IMR-90 (cell line): Measurements from ENCODE around the gene MEIS1. TPM values are rescaled to one million over a fixed set of nuclear protein-coding genes. Genes with fewer than 3 reads are reported as not detected.

Experiments
- ATAC-seq: fragments of 200-7000 bp; cut with Tn5 transposase; 2 replicates; pipeline ENCODE4 v1.9.1; 2020; ENCODE audit warnings: low read depth, mild to moderate bottlenecking, moderate library complexity
- BruUV-seq: library from RNA; stranded (reverse); fragments of 400-500 nt; replicated peaks from 2 replicates; lab custom pipeline; 2021; lab: Mats Ljungman, UMichigan
- CTCF ChIA-PET: fragments of 300-600 bp; formaldehyde crosslinking; extraction: SDS; loops from one replicate; lab custom pipeline; 2021; ENCODE audit warnings: antibody characterized with exemption; lab: Yijun Ruan, JAX
- POLR2A ChIA-PET: fragments of 300-600 bp; sonication (Branson Sonifier 250); formaldehyde crosslinking; loops from one replicate; lab custom pipeline; 2022; ENCODE audit warnings: antibody characterized with exemption; ENCODE audit not compliant: unreplicated experiment; lab: Charles Lee
- DNase-seq: peaks from one replicate; pipeline ENCODE4 v3.0.0; 2013
- H2AFZ ChIP-seq: replicated peaks from 2 replicates; pipeline ENCODE3; 2013; ENCODE audit warnings: low read length, mild to moderate bottlenecking; ENCODE audit not compliant: poor library complexity
- H2AK5ac ChIP-seq: 2 replicates; pipeline ENCODE4 v1.6.1; 2013; ENCODE audit warnings: low read depth, low read length, inconsistent platforms
- H2AK9ac ChIP-seq: replicated peaks from 2 replicates; pipeline ENCODE3; 2013; ENCODE audit warnings: mild to moderate bottlenecking, low read depth, low read length, moderate library complexity; ENCODE audit not compliant: poor library complexity
- H2BK120ac ChIP-seq: 2 replicates; pipeline ENCODE4 v1.6.1; 2013; ENCODE audit warnings: low read depth, low read length, inconsistent platforms
- H2BK15ac ChIP-seq: 3 replicates; pipeline ENCODE4 v1.6.1; 2013; ENCODE audit warnings: low read depth, low read length, inconsistent platforms
- H2BK20ac ChIP-seq: 2 replicates; pipeline ENCODE4 v1.6.1; 2013; ENCODE audit warnings: low read depth, mild to moderate bottlenecking, inconsistent platforms, low read length, moderate library complexity
- H2BK5ac ChIP-seq: 2 replicates; pipeline ENCODE4 v1.6.1; 2013; ENCODE audit warnings: mild to moderate bottlenecking, low read depth, low read length, inconsistent platforms; ENCODE audit not compliant: poor library complexity, severe bottlenecking
- H3K14ac ChIP-seq: replicated peaks from 2 replicates; pipeline ENCODE4 v1.6.1; 2013; ENCODE audit warnings: low read depth, low read length, inconsistent platforms
- H3K18ac ChIP-seq: 2 replicates; pipeline ENCODE4 v1.6.1; 2013; ENCODE audit warnings: low read depth, low read length, control low read depth
- H3K23ac ChIP-seq: 2 replicates; pipeline ENCODE4 v1.6.1; 2013; ENCODE audit warnings: low read depth, low read length, inconsistent platforms
- H3K27ac ChIP-seq: 2 replicates; pipeline ENCODE4 v1.5.1; 2013; ENCODE audit warnings: mild to moderate bottlenecking, control low read depth, low read length; ENCODE audit not compliant: insufficient read depth
- H3K27me3 ChIP-seq: 2 replicates; pipeline ENCODE4 v1.6.1; 2013; ENCODE audit warnings: low read length; ENCODE audit not compliant: control insufficient read depth, insufficient read depth
- H3K36me3 ChIP-seq: 2 replicates; pipeline ENCODE4 v1.6.1; 2013; ENCODE audit warnings: low read length, mixed read lengths; ENCODE audit not compliant: control insufficient read depth, insufficient read depth
- H3K4ac ChIP-seq: 2 replicates; pipeline ENCODE4 v1.6.1; 2013; ENCODE audit warnings: low read depth, low read length, inconsistent platforms
- H3K4me1 ChIP-seq: 2 replicates; pipeline ENCODE4 v1.6.1; 2013; ENCODE audit warnings: low read length, mixed read lengths; ENCODE audit not compliant: control insufficient read depth, insufficient read depth
- H3K4me2 ChIP-seq: 2 replicates; pipeline ENCODE4 v1.6.1; 2013; ENCODE audit warnings: low read depth, mild to moderate bottlenecking, control low read depth, low read length, moderate library complexity
- H3K4me3 ChIP-seq: 2 replicates; pipeline ENCODE4 v1.5.1; 2013; ENCODE audit warnings: low read depth, mild to moderate bottlenecking, control low read depth, low read length, moderate library complexity; ENCODE audit not compliant: insufficient read depth
- H3K56ac ChIP-seq: 2 replicates; pipeline ENCODE4 v1.6.1; 2013; ENCODE audit warnings: low read length, inconsistent platforms; ENCODE audit not compliant: insufficient read depth; ENCODE audit errors: extremely low read depth
- H3K79me1 ChIP-seq, 2 experiments: 2 replicates each; pipeline ENCODE4 v1.6.1; 2013; ENCODE audit warnings: low read length in 2 of 2, inconsistent platforms in 1 of 2, low read depth in 1 of 2
- H3K9ac ChIP-seq: 2 replicates; pipeline ENCODE4 v1.6.1; 2013; ENCODE audit warnings: low read depth, low read length, control low read depth
- H3K9me1 ChIP-seq: 2 replicates; pipeline ENCODE4 v1.6.1; 2013; ENCODE audit warnings: low read length, inconsistent platforms; ENCODE audit not compliant: insufficient read depth
- H3K9me3 ChIP-seq: 2 replicates; pipeline ENCODE4 v1.6.1; 2013; ENCODE audit warnings: low read length; ENCODE audit not compliant: control insufficient read depth, insufficient read depth
- H4K20me1 ChIP-seq: 2 replicates; pipeline ENCODE4 v1.6.1; 2013; ENCODE audit warnings: low read length, inconsistent platforms; ENCODE audit not compliant: insufficient read depth
- H4K5ac ChIP-seq: 2 replicates; pipeline ENCODE4 v1.6.1; 2013; ENCODE audit warnings: mild to moderate bottlenecking, low read depth, low read length, control low read depth
- H4K8ac ChIP-seq, 2 experiments: 2 replicates each; pipeline ENCODE4 v1.6.1; 2013; ENCODE audit warnings: low read depth in 2 of 2, low read length in 2 of 2, control low read depth in 1 of 2, inconsistent platforms in 1 of 2
- H4K91ac ChIP-seq: 2 replicates; pipeline ENCODE4 v1.6.1; 2013; ENCODE audit warnings: low read depth, low read length, inconsistent platforms; ENCODE audit not compliant: insufficient read depth
- CEBPB ChIP-seq: IDR thresholded peaks from 2 replicates; pipeline ENCODE4 v1.6.1; 2012; ENCODE audit warnings: low read depth, low read length, improper control_type of control experiment
- CHD1 ChIP-seq: IDR thresholded peaks from 2 replicates; pipeline ENCODE4 v1.6.1; 2012; ENCODE audit warnings: low read depth, low read length, improper control_type of control experiment
- MAFK ChIP-seq: IDR thresholded peaks from 2 replicates; pipeline ENCODE4 v1.6.1; 2012; ENCODE audit warnings: low read depth, low read length, improper control_type of control experiment
- MAZ ChIP-seq: IDR thresholded peaks from 2 replicates; pipeline ENCODE4 v1.6.1; 2012; ENCODE audit warnings: low read depth, mild to moderate bottlenecking, low read length, improper control_type of control experiment, moderate library complexity, borderline replicate concordance
- NFE2L2 ChIP-seq: fragments of 150-350 bp; IDR thresholded peaks from 2 replicates; pipeline ENCODE4 v1.6.1; 2016; ENCODE audit warnings: low read depth, mild to moderate bottlenecking, low read length
- POLR2A ChIP-seq: IDR thresholded peaks from 2 replicates; pipeline ENCODE4 v1.6.1; 2012; ENCODE audit warnings: mild to moderate bottlenecking, low read depth, low read length
- RAD21 ChIP-seq: IDR thresholded peaks from 2 replicates; pipeline ENCODE4 v1.6.1; 2012; ENCODE audit warnings: low read length, improper control_type of control experiment
- RCOR1 ChIP-seq: IDR thresholded peaks from 2 replicates; pipeline ENCODE4 v1.6.1; 2012; ENCODE audit warnings: mild to moderate bottlenecking, low read length, improper control_type of control experiment; ENCODE audit not compliant: insufficient replicate concordance
- RFX5 ChIP-seq: IDR thresholded peaks from 2 replicates; pipeline ENCODE4 v1.8.0; 2012; ENCODE audit warnings: low read depth, mild to moderate bottlenecking, low read length, moderate library complexity
- SMC3 ChIP-seq: fragments of 150-350 bp; IDR thresholded peaks from 2 replicates; pipeline ENCODE4 v1.6.1; 2016; ENCODE audit warnings: low read depth, mild to moderate bottlenecking, antibody characterized with exemption, low read length, moderate library complexity
- WGBS, 2 experiments: methylation state at CpG; one replicate each; pipeline versions ENCODE4 v1.1.5 to v1.1.7; 2013; ENCODE audit warnings: missing lambda C conversion rate in 2 of 2; ENCODE audit not compliant: insufficient read length in 1 of 2; ENCODE audit errors: extremely low coverage in 2 of 2; 5-methylcytosine and 5-hydroxymethylcytosine counted together
- dilution Hi-C: fragments of 300-500 bp; cut with HindIII; formaldehyde crosslinking; loops from one replicate; pipeline ENCODE4 v1.14.3; 2018; ENCODE audit warnings: low sequenced_read_pairs; ENCODE audit not compliant: unreplicated experiment
- in situ Hi-C: fragments of 300-500 bp; cut with MboI; formaldehyde crosslinking; loops from 3 replicates; pipeline ENCODE4 v1.14.3; 2019; ENCODE audit warnings: low sequenced_read_pairs, inconsistent platforms, mixed read lengths
- intact Hi-C: fragments of 100-400 bp; cut with micrococcal nuclease; formaldehyde crosslinking; loops from 2 replicates; pipeline ENCODE4 v1.10.0; 2022
- polyA plus RNA-seq, 3 experiments: library from polyadenylated mRNA; depleted of rRNA; stranded (reverse); fragments of >200 nt; gene quantifications; 2 replicates each; pipeline ENCODE4 v1.2.3, GENCODE V29; 2012; ENCODE audit warnings: low replicate concordance in 1 of 3
- total RNA-seq: library from RNA; depleted of rRNA; stranded (reverse); fragments of >200 nt; gene quantifications from 2 replicates; pipeline ENCODE4 v1.2.3, GENCODE V29; 2012
- TF ChIP-seq, protein P1 (sequence below): fragments of 150-350 bp; IDR thresholded peaks from 2 replicates; pipeline ENCODE4 v1.6.1; 2017; ENCODE audit warnings: mild to moderate bottlenecking, antibody characterized with exemption, low read length, low read depth
- TF ChIP-seq, protein P2 (sequence below): fragments of 150-350 bp; IDR thresholded peaks from 2 replicates; pipeline ENCODE4 v1.6.1; 2016; ENCODE audit warnings: low read depth, mild to moderate bottlenecking, low read length, moderate library complexity, borderline replicate concordance
- TF ChIP-seq, protein P3 (sequence below): conservative IDR thresholded peaks from 2 replicates; pipeline ENCODE4 v1.5.1; 2012; ENCODE audit warnings: mild to moderate bottlenecking, low read depth, low read length, improper control_type of control experiment

Gene MEIS1
- total and polyA plus RNA-seq, 2 of the 4 experiments (the other 2 are of a cell fraction): 54.4 to 157 TPM

DNA sequence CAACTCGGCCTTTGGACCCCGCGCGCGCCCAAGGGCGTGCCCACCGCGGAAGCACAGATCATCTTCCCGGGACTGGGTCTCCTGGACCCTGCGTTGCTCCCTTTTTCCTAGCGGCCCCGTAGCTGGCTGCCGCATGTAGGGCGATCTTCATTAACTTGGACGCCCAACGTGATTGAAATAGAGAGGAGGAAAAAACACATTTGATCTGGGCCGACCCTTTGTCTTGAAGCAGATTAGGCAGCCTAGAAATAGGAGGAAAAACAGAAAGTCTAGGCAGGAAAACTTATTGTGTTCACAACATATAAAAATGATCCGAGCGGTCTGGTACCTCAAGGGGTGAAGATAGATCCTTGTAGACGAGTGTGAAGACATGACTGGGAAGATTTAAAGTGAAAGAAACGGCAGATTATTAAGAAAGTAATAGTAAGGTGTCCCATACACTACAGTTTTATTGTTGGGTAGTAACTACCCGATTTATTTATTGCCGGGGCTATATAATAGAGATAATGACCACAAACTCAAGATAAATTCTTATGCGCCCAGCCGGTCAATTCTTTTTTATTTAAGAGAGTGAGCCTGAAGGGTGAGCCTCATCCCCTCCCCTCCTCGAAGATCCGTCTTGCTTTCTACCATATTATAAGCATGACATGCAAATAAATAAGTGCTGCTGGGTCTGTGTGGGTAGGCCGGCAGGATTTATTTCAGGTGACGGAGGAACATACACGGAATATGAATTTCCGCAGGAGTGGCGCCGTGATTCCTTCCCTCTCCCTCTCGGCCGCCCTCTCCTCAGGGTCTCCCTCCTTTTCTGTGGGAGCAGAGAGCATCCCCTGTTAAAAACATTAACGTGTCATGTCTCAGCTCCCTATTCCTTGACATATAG, 147.4 kb downstream of the MEIS1 start:
- Histone ChIP-seq H3K4ac (peak overlapping the region; percentile 92), H3K4me1 (peaks cover 20% of the 10 kb centered on the region), H3K4me2 (peak overlapping the region; percentile 96), H3K23ac (peak overlapping the region; percentile 99), H4K91ac (peak overlapping the region; percentile 98), H2BK20ac (peak overlapping the region; percentile 94), H3K18ac (peak overlapping the region; percentile 93), H3K9me3 (no peaks in the 10 kb centered on the region), H3K79me1 (peaks cover 4 to 36% of the 10 kb centered on the region in 2 experiments; a peak in 3 of 4 replicates), H4K20me1 (no peaks in the 10 kb centered on the region), H2BK15ac (peak overlapping the region; percentile 89; the same call in 2 of the 3 replicates), H3K4me3 (peak overlapping the region; percentile 43), H3K27ac (peak overlapping the region; percentile 90), H3K56ac (peak overlapping the region; percentile 93), H3K27me3 (no peaks in the 10 kb centered on the region), H4K8ac (peak overlapping the region; percentile 90 to 95), H2AFZ (peak overlapping the region; percentile 93), H2BK5ac (peak overlapping the region; percentile 85), H3K36me3 (no peaks in the 10 kb centered on the region), H4K5ac (peak overlapping the region; percentile 86), H2AK5ac (peak overlapping the region; percentile 78), H3K14ac (peak overlapping the region; percentile 88), H3K9ac (peak overlapping the region; percentile 88), H2BK120ac (peak overlapping the region; percentile 96), H3K9me1 (0 out of 2 replicates have a peak, but pooled peaks cover 6% of the 10 kb centered on the region), H2AK9ac (peak overlapping the region; percentile 91)
- POLR2A ChIA-PET: no interaction called here
- no TSS peak for BruUV-seq
- DNase-seq (peak; percentile 44), ATAC-seq (peak; percentile 3)
- CTCF ChIA-PET: no interaction called here
- intact Hi-C loops: loop anchor here (1.0 to 5.0 kb wide), 2 partner anchors 210 to 1068 kb away; no protein-coding TSS in a partner anchor
- dilution Hi-C loops: no loop called here
- in situ Hi-C loops: loop anchor here (5.0 to 25.0 kb wide), 6 partner anchors 262 to 1455 kb away; no protein-coding TSS in a partner anchor
- WGBS, 2 experiments: 11% methylated on average over 7 of the region's 36 CpGs; no CpG with 5 or more reads in 1 of the 2 experiments
- TF ChIP-seq RAD21 (no peak), NFE2L2 (no peak), CEBPB (no peak), SMC3 (no peak), CHD1 (no peak), RCOR1 (no peak), MAFK (no peak), RFX5 (no peak), POLR2A (no peak; the same call in 1 of the 2 replicates), MAZ (no peak)
- TF ChIP-seq, protein P1, sequence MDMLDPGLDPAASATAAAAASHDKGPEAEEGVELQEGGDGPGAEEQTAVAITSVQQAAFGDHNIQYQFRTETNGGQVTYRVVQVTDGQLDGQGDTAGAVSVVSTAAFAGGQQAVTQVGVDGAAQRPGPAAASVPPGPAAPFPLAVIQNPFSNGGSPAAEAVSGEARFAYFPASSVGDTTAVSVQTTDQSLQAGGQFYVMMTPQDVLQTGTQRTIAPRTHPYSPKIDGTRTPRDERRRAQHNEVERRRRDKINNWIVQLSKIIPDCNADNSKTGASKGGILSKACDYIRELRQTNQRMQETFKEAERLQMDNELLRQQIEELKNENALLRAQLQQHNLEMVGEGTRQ: no peak
- TF ChIP-seq, protein P2, sequence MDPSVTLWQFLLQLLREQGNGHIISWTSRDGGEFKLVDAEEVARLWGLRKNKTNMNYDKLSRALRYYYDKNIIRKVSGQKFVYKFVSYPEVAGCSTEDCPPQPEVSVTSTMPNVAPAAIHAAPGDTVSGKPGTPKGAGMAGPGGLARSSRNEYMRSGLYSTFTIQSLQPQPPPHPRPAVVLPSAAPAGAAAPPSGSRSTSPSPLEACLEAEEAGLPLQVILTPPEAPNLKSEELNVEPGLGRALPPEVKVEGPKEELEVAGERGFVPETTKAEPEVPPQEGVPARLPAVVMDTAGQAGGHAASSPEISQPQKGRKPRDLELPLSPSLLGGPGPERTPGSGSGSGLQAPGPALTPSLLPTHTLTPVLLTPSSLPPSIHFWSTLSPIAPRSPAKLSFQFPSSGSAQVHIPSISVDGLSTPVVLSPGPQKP: no peak
- TF ChIP-seq, protein P3, sequence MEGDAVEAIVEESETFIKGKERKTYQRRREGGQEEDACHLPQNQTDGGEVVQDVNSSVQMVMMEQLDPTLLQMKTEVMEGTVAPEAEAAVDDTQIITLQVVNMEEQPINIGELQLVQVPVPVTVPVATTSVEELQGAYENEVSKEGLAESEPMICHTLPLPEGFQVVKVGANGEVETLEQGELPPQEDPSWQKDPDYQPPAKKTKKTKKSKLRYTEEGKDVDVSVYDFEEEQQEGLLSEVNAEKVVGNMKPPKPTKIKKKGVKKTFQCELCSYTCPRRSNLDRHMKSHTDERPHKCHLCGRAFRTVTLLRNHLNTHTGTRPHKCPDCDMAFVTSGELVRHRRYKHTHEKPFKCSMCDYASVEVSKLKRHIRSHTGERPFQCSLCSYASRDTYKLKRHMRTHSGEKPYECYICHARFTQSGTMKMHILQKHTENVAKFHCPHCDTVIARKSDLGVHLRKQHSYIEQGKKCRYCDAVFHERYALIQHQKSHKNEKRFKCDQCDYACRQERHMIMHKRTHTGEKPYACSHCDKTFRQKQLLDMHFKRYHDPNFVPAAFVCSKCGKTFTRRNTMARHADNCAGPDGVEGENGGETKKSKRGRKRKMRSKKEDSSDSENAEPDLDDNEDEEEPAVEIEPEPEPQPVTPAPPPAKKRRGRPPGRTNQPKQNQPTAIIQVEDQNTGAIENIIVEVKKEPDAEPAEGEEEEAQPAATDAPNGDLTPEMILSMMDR: no peak
